ENCODE results near the gene PTGIS. TPM values are rescaled to one million over a fixed set of nuclear protein-coding genes. Genes with fewer than 3 reads are reported as not detected.

PTGIS gene
- total RNA-seq, 2 experiments from 2014 or later = 1.5 to 1.6 TPM

- ChIA-PET POLR2A (no interaction called here), CTCF (interaction anchor here (1.9 kb wide), 1 partner anchor 9 kb away, joined by 4 read pairs; no protein-coding TSS in a partner anchor)
- peaks cover 25% of the 10 kb centered on the region for H3K27me3 Mint-ChIP-seq
- DNase-seq = no peak
- no peak overlapping the region for H3K4me3 Mint-ChIP-seq
- TF ChIP-seq, protein P1, sequence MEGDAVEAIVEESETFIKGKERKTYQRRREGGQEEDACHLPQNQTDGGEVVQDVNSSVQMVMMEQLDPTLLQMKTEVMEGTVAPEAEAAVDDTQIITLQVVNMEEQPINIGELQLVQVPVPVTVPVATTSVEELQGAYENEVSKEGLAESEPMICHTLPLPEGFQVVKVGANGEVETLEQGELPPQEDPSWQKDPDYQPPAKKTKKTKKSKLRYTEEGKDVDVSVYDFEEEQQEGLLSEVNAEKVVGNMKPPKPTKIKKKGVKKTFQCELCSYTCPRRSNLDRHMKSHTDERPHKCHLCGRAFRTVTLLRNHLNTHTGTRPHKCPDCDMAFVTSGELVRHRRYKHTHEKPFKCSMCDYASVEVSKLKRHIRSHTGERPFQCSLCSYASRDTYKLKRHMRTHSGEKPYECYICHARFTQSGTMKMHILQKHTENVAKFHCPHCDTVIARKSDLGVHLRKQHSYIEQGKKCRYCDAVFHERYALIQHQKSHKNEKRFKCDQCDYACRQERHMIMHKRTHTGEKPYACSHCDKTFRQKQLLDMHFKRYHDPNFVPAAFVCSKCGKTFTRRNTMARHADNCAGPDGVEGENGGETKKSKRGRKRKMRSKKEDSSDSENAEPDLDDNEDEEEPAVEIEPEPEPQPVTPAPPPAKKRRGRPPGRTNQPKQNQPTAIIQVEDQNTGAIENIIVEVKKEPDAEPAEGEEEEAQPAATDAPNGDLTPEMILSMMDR (IDR thresholded peaks at IDR 0.05) = no peak
- no peak overlapping the region for H3K27ac Mint-ChIP-seq
- H3K36me3 Mint-ChIP-seq (ENCODE audit: low read depth) = no peaks in the 10 kb centered on the region
- H3K4me1 Mint-ChIP-seq (ENCODE audit: low read depth) = no peaks in the 10 kb centered on the region
- ATAC-seq = no peak
- no peaks in the 10 kb centered on the region for H3K9me3 Mint-ChIP-seq
- intact Hi-C loops (cut with micrococcal nuclease) = no loop called here
These were observed 41.4 kb downstream of the PTGIS start for GRCh38 chr20:49526568-49526967.

DNA sequence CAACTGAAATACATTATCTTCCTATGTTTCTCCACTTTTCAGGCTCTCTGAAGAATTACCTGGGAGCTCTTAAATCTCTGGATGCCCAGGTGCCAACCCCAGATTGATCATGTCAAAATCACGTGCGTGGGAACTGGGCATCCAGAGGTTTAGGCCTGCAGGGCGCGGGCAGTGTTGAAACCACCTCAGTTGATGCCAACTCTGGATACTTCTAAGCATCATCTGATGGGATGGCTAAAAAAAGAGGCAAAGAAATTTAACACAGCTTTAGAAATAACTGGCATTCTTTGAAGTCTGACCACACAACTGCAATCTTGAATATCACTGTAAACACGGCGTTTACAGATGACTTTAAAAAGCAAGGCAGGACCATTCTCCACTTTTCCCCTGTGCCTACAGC, 41.9 kb downstream of the PTGIS start:
- no peaks in the 10 kb centered on the region for H3K36me3 Mint-ChIP-seq (ENCODE audit: low read depth)
- no peak for DNase-seq
- H3K4me3 Mint-ChIP-seq = no peak overlapping the region
- ChIA-PET POLR2A (no interaction called here), CTCF (interaction anchor here (1.0 to 1.9 kb wide), 4 partner anchors 8 to 192 kb away, joined by 3 to 4 read pairs (median 3); no protein-coding TSS in a partner anchor)
- ATAC-seq = no peak
- H3K4me1 Mint-ChIP-seq (ENCODE audit: low read depth) = no peaks in the 10 kb centered on the region
- peaks cover 23% of the 10 kb centered on the region for H3K27me3 Mint-ChIP-seq
- H3K27ac Mint-ChIP-seq = no peak overlapping the region
- H3K9me3 Mint-ChIP-seq = no peaks in the 10 kb centered on the region
- intact Hi-C loops (cut with micrococcal nuclease) = no loop called here
- TF ChIP-seq, protein P1 (IDR thresholded peaks at IDR 0.05) = no peak

DNA sequence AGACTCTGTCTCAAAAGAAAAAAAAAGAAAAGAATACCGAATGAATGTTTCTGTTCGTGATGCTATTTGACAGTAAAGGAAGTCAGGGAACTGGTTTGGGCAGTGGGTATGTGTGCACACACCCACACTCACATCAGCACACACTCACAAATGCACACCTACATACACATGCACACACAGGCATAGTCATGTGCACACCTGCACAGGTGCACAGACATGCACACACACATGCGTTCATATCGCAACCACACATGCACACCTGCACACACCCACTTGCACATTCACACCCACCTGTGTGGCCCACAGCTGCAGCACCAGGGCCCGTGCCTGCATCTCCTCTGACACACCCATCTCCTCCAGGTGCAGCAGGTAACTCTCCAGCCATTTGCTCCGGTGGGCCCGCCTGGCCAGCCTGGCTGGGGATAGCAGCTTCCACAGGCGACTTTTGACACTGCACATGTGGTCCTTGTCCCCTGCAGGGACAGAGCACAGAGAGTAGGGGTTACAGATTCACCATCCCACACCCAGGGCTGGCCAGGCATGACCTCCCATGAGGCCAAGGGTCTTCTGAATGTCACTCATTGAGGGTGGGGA, 44.1 kb downstream of the PTGIS start:
- Mint-ChIP-seq H3K27me3 (peaks cover 14% of the 10 kb centered on the region), H3K27ac (no peak overlapping the region), H3K4me3 (no peak overlapping the region), H3K36me3 (ENCODE audit: low read depth) (no peaks in the 10 kb centered on the region), H3K9me3 (no peaks in the 10 kb centered on the region), H3K4me1 (ENCODE audit: low read depth) (no peaks in the 10 kb centered on the region)
- DNase-seq = no peak
- POLR2A ChIA-PET = no interaction called here
- TF ChIP-seq, protein P1 (IDR thresholded peaks at IDR 0.05) = no peak
- no peak for ATAC-seq
- CTCF ChIA-PET = interaction anchor here (1.2 kb wide), 1 partner anchor 139 kb away, joined by 3 read pairs; no protein-coding TSS in a partner anchor
- intact Hi-C loops (cut with micrococcal nuclease) = no loop called here

GRCh38 chr20:49521356-49521755, 46.6 kb downstream of the PTGIS start:
- Mint-ChIP-seq H3K36me3 (ENCODE audit: low read depth) (no peaks in the 10 kb centered on the region), H3K4me1 (ENCODE audit: low read depth) (no peaks in the 10 kb centered on the region), H3K27me3 (peaks cover 10% of the 10 kb centered on the region), H3K9me3 (no peaks in the 10 kb centered on the region), H3K27ac (no peak overlapping the region), H3K4me3 (no peak overlapping the region)
- DNase-seq (no peak), ATAC-seq (no peak)
- TF ChIP-seq, protein P1 (IDR thresholded peaks at IDR 0.05) = no peak
- ChIA-PET POLR2A (no interaction called here), CTCF (interaction anchor here (1.0 to 1.9 kb wide), 3 partner anchors 13 to 325 kb away, joined by 3 to 5 read pairs (median 4); no protein-coding TSS in a partner anchor)
- intact Hi-C loops (cut with micrococcal nuclease) = no loop called here

- Mint-ChIP-seq H3K4me1 (ENCODE audit: low read depth) (no peaks in the 10 kb centered on the region), H3K36me3 (ENCODE audit: low read depth) (no peaks in the 10 kb centered on the region), H3K9me3 (no peaks in the 10 kb centered on the region), H3K4me3 (no peak overlapping the region), H3K27me3 (peaks cover 10% of the 10 kb centered on the region), H3K27ac (no peak overlapping the region)
- TF ChIP-seq, protein P1 (IDR thresholded peaks at IDR 0.05) = no peak
- no peak for DNase-seq
- intact Hi-C loops (cut with micrococcal nuclease) = no loop called here
- no peak for ATAC-seq
- ChIA-PET CTCF (no interaction called here), POLR2A (no interaction called here)
These were observed 48.1 kb downstream of the PTGIS start for GRCh38 chr20:49519777-49520359.

Data from activated CD8-positive, alpha-beta T cell treated with anti-CD3 and anti-CD28 coated beads for 36 hours (primary cell).